Stomach (tissue), 9 donors: ENCODE measurements around the gene ELAVL2. TPM values are rescaled to one million over a fixed set of nuclear protein-coding genes. Genes with fewer than 3 reads are reported as not detected.

Experiments
- DNase-seq, 2 donors: peaks; one replicate each; pipeline versions ENCODE4 v3.0.0 to v3.0.0-alpha.2; 2013 to 2019
- H3K27ac ChIP-seq, 5 donors: fragments of 200-600 bp in 4 of 5; sonication (generic) in 4 of 5; one replicate each; pipeline ENCODE4 v1.5.1; 2013 to 2019; ENCODE audit warnings: mild to moderate bottlenecking in 1 of 5, moderate library complexity in 1 of 5
- H3K27me3 ChIP-seq, 3 donors: fragments of 200-600 bp; sonication (generic); one replicate each; pipeline ENCODE4 v1.5.1; 2017 to 2019; ENCODE audit warnings: mixed run types in 1 of 3
- H3K36me3 ChIP-seq, 4 donors: fragments of 200-600 bp; sonication (generic); 1 replicate in 3 of 4; 2 replicates in 1 of 4; pipeline ENCODE4 v1.5.1; 2016 to 2019
- H3K4me1 ChIP-seq, 4 donors: fragments of 200-600 bp; sonication (generic); one replicate each; pipeline ENCODE4 v1.5.1; 2016 to 2019
- H3K4me3 ChIP-seq, 4 donors: fragments of 200-600 bp; sonication (generic) in 3 of 4; one replicate each; pipeline ENCODE4 v1.5.1; 2016 to 2019; ENCODE audit warnings: mild to moderate bottlenecking in 1 of 4
- H3K9me3 ChIP-seq, 4 donors: fragments of 200-600 bp; sonication (generic); one replicate each; pipeline ENCODE4 v1.5.1; 2016 to 2019
- EP300 ChIP-seq: sonication (generic); formaldehyde crosslinking; IDR thresholded peaks from one replicate; pipeline ENCODE4 v1.6.1; 2017; ENCODE audit warnings: antibody characterized with exemption
- POLR2A ChIP-seq, 4 donors: fragments of 450-650 bp; IDR thresholded peaks; one replicate each; pipeline ENCODE4 v1.6.1; 2016; ENCODE audit warnings: antibody characterized with exemption in 4 of 4, control low read depth in 2 of 4, mild to moderate bottlenecking in 1 of 4, moderate library complexity in 1 of 4
- POLR2AphosphoS5 ChIP-seq, 3 donors: sonication (generic); formaldehyde crosslinking; IDR thresholded peaks; one replicate each; pipeline ENCODE4 v1.6.1; 2016; ENCODE audit warnings: antibody characterized with exemption in 3 of 3
- WGBS, 5 donors: extraction: QIAGEN DNeasy Blood & Tissue Kit in 3 of 5; methylation state at CpG; one replicate each; pipeline versions ENCODE4 v1.1.5 to v1.1.7; 2013 to 2018; 5-methylcytosine and 5-hydroxymethylcytosine counted together
- intact Hi-C: fragments of 100-400 bp; cut with DNase I; formaldehyde crosslinking; loops from one replicate; pipeline ENCODE4 v1.15.1; 2023; ENCODE audit warnings: low total_unique reads
- polyA plus RNA-seq, 3 donors: library from polyadenylated mRNA; stranded (reverse); fragments of 200-250 nt; gene quantifications; one replicate each; pipeline ENCODE4 v1.2.3, GENCODE V29; 2013
- total RNA-seq, 5 donors: library from RNA; depleted of rRNA; stranded (reverse); fragments of >200 nt; gene quantifications; one replicate each; pipeline versions ENCODE4 v1.1.0 to v1.2.3, GENCODE V29; 2014 to 2016
- TF ChIP-seq, protein P1 (sequence below), 7 experiments: fragments of 450-650 bp in 4 of 7; fragments of 200-600 bp in 3 of 7; sonication (generic) in 3 of 7; IDR thresholded peaks; one replicate each; pipeline ENCODE4 v1.5.1; 2016 to 2019; ENCODE audit warnings: antibody characterized with exemption in 7 of 7, control low read depth in 2 of 7, mild to moderate bottlenecking in 1 of 7
- donor health status: healthy with polysubstance abuse.
- donor health status: Bipolar disorder and iron deficiency.
- donor health status: healthy.

The ELAVL2 gene
- total and polyA plus RNA-seq, 8 donors, result 0.06 to 1.1 (median 0.18) TPM; not detected in 5

DNA sequence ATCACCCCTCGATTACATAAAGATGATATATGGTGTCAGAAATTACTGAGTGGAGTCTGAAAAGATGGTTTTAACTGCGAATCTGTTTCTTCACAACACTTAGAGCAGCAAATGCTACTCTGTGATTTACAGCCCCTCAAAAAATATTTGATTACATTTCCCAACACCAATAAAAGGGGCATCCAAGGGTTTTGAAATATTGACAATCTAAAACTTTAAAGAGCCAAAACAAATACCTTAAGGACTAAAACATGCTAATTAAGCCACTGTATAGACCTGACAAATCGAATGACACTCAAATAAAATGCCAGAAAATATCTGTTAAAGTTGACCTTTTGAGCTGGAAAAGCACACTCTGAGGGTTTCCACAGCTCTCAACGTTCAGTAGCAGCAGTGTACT is 73.2 kb downstream of the ELAVL2 start:
- no peak overlapping the region for H3K4me3 ChIP-seq
- 52 to 65% (median 55%) methylated on average over 4 of the region's 4 CpGs for WGBS, 5 donors
- H3K4me1 ChIP-seq, result no peaks in the 10 kb centered on the region
- no peaks in the 10 kb centered on the region for H3K9me3 ChIP-seq
- no peak overlapping the region for H3K27ac ChIP-seq
- intact Hi-C loops, result no loop called here
- no peaks in the 10 kb centered on the region for H3K27me3 ChIP-seq
- no peak for DNase-seq
- no peak for TF ChIP-seq POLR2AphosphoS5 (IDR thresholded peaks at IDR 0.05)
- no peak for TF ChIP-seq POLR2A (IDR thresholded peaks at IDR 0.05)
- TF ChIP-seq, protein P1, sequence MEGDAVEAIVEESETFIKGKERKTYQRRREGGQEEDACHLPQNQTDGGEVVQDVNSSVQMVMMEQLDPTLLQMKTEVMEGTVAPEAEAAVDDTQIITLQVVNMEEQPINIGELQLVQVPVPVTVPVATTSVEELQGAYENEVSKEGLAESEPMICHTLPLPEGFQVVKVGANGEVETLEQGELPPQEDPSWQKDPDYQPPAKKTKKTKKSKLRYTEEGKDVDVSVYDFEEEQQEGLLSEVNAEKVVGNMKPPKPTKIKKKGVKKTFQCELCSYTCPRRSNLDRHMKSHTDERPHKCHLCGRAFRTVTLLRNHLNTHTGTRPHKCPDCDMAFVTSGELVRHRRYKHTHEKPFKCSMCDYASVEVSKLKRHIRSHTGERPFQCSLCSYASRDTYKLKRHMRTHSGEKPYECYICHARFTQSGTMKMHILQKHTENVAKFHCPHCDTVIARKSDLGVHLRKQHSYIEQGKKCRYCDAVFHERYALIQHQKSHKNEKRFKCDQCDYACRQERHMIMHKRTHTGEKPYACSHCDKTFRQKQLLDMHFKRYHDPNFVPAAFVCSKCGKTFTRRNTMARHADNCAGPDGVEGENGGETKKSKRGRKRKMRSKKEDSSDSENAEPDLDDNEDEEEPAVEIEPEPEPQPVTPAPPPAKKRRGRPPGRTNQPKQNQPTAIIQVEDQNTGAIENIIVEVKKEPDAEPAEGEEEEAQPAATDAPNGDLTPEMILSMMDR (IDR thresholded peaks at IDR 0.05), result no peak
- TF ChIP-seq EP300, result no peak
- no peaks in the 10 kb centered on the region for H3K36me3 ChIP-seq

DNA sequence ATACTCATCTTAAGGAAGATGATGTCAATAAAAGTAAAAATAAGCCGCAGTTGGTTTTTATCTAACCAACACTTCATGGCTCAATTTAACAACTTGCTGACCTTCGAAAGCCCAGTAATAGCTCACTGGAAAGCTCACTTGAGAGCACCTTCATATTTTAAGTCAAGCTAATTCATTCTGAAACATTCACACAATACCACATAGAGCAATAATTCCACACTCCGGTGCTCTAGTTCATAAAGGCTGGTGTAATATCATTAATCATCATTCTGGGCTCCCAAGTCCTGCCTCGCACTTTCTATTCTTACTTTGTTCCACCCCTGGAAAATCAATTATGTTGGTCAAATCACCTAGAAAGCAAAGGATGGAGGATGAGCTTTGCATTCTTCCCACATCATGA is 74.4 kb downstream of the ELAVL2 start:
- H3K27me3 ChIP-seq, result no peaks in the 10 kb centered on the region
- WGBS, 5 donors, result 83 to 94% (median 89%) methylated on average over 4 of the region's 4 CpGs
- TF ChIP-seq POLR2A (IDR thresholded peaks at IDR 0.05) (no peak), POLR2AphosphoS5 (IDR thresholded peaks at IDR 0.05) (no peak), EP300 (no peak)
- TF ChIP-seq, protein P1 (IDR thresholded peaks at IDR 0.05), result no peak
- no peaks in the 10 kb centered on the region for H3K4me1 ChIP-seq
- H3K36me3 ChIP-seq, result no peaks in the 10 kb centered on the region
- H3K27ac ChIP-seq, result no peak overlapping the region
- no peak overlapping the region for H3K4me3 ChIP-seq
- H3K9me3 ChIP-seq, result no peaks in the 10 kb centered on the region
- intact Hi-C loops, result no loop called here
- no peak for DNase-seq

DNA sequence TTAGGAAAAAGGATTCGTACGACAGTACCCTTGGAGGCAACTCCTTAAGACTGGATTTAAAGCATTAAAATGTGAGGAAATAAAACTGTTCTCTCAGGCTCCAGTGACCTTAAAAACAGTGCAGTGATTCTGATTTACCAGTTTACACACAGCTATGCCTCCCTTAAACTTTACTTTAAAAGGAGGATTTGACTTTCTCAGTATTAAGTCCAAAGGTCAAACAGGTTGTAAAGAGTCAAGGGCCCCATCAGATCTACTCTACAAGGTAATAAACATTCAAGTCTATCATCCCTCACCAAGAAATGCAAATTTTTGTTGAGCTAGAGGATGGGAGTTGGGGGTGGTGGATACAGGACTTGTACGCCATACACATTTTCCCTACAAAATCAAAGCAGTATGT is 75.2 kb downstream of the ELAVL2 start:
- Histone ChIP-seq H3K4me1 (no peaks in the 10 kb centered on the region), H3K4me3 (no peak overlapping the region), H3K27me3 (no peaks in the 10 kb centered on the region), H3K27ac (no peak overlapping the region), H3K36me3 (no peaks in the 10 kb centered on the region), H3K9me3 (no peaks in the 10 kb centered on the region)
- no peak for DNase-seq
- intact Hi-C loops, result no loop called here
- TF ChIP-seq EP300, result no peak
- no peak for TF ChIP-seq POLR2AphosphoS5 (IDR thresholded peaks at IDR 0.05)
- TF ChIP-seq, protein P1 (IDR thresholded peaks at IDR 0.05), result no peak
- TF ChIP-seq POLR2A (IDR thresholded peaks at IDR 0.05), result no peak
- 91 to 97% (median 94%) methylated on average over 3 of the region's 3 CpGs for WGBS, 5 donors

DNA sequence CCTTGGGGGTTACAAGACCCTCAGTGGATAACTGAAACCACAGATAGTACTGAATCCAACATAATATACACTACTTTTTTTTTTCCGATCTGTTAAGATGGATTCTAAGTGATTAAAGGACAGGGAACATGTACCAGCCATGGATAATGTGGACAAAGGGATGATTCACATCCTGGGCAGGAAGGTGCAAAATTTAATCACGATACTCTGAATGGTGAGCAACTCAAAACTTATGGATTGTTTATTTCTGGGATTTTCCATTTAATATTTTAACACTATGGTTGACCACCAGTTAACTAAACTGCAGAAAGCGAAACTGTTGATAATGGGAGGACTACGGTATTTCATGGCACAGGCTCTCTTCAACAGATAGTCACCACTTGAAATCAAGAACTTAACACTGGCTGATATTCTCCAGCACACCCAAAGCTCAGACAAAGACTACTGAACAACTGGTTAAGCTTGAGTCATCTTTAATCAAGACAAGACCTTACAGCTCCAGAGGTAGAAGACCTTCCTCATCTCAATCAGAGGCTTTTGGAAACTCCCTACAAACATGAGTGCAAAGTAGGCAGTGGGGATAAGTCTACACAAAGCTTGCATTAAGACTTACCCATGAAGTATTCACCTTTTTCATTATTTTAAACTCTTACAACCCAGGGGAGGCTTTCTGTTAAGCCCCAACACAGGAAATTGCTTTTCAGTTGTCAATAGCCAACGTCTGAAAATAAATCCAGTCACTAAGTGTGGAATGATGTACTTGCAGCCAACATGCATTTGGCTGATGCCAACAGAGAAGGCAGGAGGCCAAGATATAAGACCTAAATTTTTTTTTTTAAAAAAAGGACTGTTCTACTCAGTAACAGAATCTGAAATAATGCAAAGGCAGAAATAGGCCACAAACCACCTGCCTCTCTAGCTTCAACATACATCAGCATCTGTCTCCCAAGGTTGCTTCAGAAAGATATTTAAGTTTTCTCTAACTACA is 78.7 kb downstream of the ELAVL2 start:
- Histone ChIP-seq H3K27me3 (no peaks in the 10 kb centered on the region), H3K9me3 (no peaks in the 10 kb centered on the region)
- TF ChIP-seq, protein P1 (IDR thresholded peaks at IDR 0.05), result no peak
- no peak for TF ChIP-seq POLR2A (IDR thresholded peaks at IDR 0.05)
- TF ChIP-seq EP300, result no peak
- no peak for TF ChIP-seq POLR2AphosphoS5 (IDR thresholded peaks at IDR 0.05)

More for the DNA sequence above, 78.7 kb downstream of the ELAVL2 start:
- Histone ChIP-seq H3K4me1 (no peaks in the 10 kb centered on the region), H3K27ac (no peak overlapping the region), H3K36me3 (no peaks in the 10 kb centered on the region), H3K4me3 (no peak overlapping the region)
- WGBS, 5 donors, result 71 to 84% (median 78%) methylated on average over 5 of the region's 5 CpGs
- intact Hi-C loops, result no loop called here
- no peak for DNase-seq
